DOHH2 (cell line): Measurements from ENCODE around the gene P3H2.

Experiments
- H3F3A ChIP-seq: fragments of 200-600 bp; sonication (generic), shearing (Covaris generic); 2 replicates; pipeline ENCODE4 v1.6.0; 2016; ENCODE audit warnings: antibody characterized with exemption, mild to moderate bottlenecking; ENCODE audit not compliant: control insufficient read depth, insufficient read depth
- H3K27ac ChIP-seq: fragments of 200-600 bp; sonication (generic); 2 replicates; pipeline ENCODE4 v1.5.1; 2014; ENCODE audit warnings: low read depth, mild to moderate bottlenecking, low read length, moderate library complexity
- H3K27me3 ChIP-seq: fragments of 200-600 bp; sonication (generic); 2 replicates; pipeline ENCODE4 v1.6.1; 2014; ENCODE audit warnings: mild to moderate bottlenecking, low read length, mixed read lengths; ENCODE audit not compliant: control insufficient read depth
- H3K36me3 ChIP-seq: fragments of 200-600 bp; sonication (generic); 2 replicates; pipeline ENCODE4 v1.6.1; 2014; ENCODE audit warnings: mild to moderate bottlenecking, low read length, moderate library complexity, mixed read lengths; ENCODE audit not compliant: control insufficient read depth
- H3K4me1 ChIP-seq: fragments of 200-600 bp; sonication (generic); 2 replicates; pipeline ENCODE4 v1.6.1; 2014; ENCODE audit warnings: mild to moderate bottlenecking, low read length, mixed read lengths; ENCODE audit not compliant: control insufficient read depth
- H3K4me2 ChIP-seq: fragments of 200-600 bp; sonication (generic); 2 replicates; pipeline ENCODE4 v1.6.0; 2014; ENCODE audit warnings: mild to moderate bottlenecking, low read length, moderate library complexity
- H3K4me3 ChIP-seq: fragments of 200-600 bp; sonication (generic); 2 replicates; pipeline ENCODE4 v1.5.1; 2014; ENCODE audit warnings: mild to moderate bottlenecking, low read length, mixed read lengths
- H3K79me2 ChIP-seq: fragments of 200-600 bp; sonication (generic); 2 replicates; pipeline ENCODE4 v1.6.1; 2014; ENCODE audit warnings: mild to moderate bottlenecking, low read length, mixed read lengths; ENCODE audit not compliant: control insufficient read depth
- H3K9me2 ChIP-seq: fragments of 200-600 bp; sonication (generic); replicated peaks from 2 replicates; pipeline ENCODE4 v1.6.1; 2014; ENCODE audit warnings: mild to moderate bottlenecking, low read length, mixed read lengths; ENCODE audit not compliant: control insufficient read depth
- H3K9me3 ChIP-seq: fragments of 200-600 bp; sonication (generic); 2 replicates; pipeline ENCODE4 v1.6.1; 2014; ENCODE audit warnings: antibody characterized with exemption, low read length, mixed read lengths; ENCODE audit not compliant: control insufficient read depth, insufficient read depth
- H4K20me1 ChIP-seq: fragments of 200-600 bp; sonication (generic); 2 replicates; pipeline ENCODE4 v1.6.0; 2014; ENCODE audit warnings: low read depth, mild to moderate bottlenecking, antibody characterized with exemption, low read length, moderate library complexity; ENCODE audit not compliant: control insufficient read depth, insufficient read depth
- EZH2phosphoT487 ChIP-seq: fragments of 200-600 bp; sonication (generic); IDR thresholded peaks from 2 replicates; pipeline ENCODE4 v1.6.1; 2017; ENCODE audit warnings: borderline replicate concordance, mild to moderate bottlenecking, antibody characterized with exemption, low read length, moderate library complexity, mixed read lengths
- TF ChIP-seq, protein P1 (sequence below): fragments of 200-600 bp; sonication (generic); IDR thresholded peaks from one replicate; pipeline ENCODE4 v1.5.1; 2014; ENCODE audit warnings: antibody characterized with exemption, mild to moderate bottlenecking, low read depth, low read length; ENCODE audit not compliant: poor library complexity, severe bottlenecking

Gene P3H2

DNA sequence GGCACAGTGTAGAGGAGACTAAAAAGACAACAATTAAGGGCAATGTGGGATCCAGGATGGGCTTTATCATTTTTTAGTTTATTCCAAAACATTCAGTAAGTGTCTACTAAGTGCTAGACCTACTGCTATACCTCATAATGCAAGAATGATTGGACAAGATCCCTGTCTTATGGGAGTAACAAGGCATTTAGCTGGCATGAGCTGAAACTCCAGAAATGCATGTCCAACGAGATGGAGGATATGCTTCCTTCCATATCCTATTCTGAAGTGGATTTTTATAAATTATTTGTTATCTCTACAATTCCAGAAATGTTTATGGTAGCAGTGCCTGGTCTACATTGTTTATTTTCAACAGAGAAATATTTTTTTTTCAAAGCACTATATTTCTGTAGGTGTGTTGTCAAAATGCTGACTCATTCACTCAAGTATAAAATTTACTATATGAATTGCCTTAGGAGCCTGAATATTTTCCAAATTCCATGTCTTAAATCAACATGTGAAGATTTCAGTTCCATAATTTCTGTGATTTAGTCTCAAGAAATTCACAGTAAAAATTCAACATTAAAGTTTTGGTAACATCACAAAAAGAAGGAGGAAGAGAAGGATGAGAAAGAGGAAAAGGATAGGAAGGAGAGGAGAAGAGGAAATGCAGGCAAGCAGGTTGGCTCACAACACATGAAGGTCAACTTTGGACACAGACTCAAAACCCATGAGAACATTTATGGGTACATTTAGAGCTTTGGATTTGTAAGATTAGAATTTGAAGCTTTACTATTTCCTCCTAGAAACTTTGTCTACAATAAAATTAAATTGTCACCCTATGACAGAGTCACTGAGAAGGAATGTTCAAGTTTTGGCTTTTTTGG, 88.6 kb downstream of the P3H2 start:
- Histone ChIP-seq H3K4me2 (no peak overlapping the region), H3K27me3 (no peaks in the 10 kb centered on the region), H3F3A (no peaks in the 10 kb centered on the region), H3K27ac (no peak overlapping the region), H4K20me1 (no peaks in the 10 kb centered on the region), H3K9me2 (no peaks in the 10 kb centered on the region), H3K4me3 (no peak overlapping the region), H3K9me3 (no peaks in the 10 kb centered on the region), H3K79me2 (no peaks in the 10 kb centered on the region), H3K36me3 (no peaks in the 10 kb centered on the region), H3K4me1 (no peaks in the 10 kb centered on the region)
- TF ChIP-seq, protein P1, sequence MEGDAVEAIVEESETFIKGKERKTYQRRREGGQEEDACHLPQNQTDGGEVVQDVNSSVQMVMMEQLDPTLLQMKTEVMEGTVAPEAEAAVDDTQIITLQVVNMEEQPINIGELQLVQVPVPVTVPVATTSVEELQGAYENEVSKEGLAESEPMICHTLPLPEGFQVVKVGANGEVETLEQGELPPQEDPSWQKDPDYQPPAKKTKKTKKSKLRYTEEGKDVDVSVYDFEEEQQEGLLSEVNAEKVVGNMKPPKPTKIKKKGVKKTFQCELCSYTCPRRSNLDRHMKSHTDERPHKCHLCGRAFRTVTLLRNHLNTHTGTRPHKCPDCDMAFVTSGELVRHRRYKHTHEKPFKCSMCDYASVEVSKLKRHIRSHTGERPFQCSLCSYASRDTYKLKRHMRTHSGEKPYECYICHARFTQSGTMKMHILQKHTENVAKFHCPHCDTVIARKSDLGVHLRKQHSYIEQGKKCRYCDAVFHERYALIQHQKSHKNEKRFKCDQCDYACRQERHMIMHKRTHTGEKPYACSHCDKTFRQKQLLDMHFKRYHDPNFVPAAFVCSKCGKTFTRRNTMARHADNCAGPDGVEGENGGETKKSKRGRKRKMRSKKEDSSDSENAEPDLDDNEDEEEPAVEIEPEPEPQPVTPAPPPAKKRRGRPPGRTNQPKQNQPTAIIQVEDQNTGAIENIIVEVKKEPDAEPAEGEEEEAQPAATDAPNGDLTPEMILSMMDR: no peak
- TF ChIP-seq EZH2phosphoT487: no peak

DNA sequence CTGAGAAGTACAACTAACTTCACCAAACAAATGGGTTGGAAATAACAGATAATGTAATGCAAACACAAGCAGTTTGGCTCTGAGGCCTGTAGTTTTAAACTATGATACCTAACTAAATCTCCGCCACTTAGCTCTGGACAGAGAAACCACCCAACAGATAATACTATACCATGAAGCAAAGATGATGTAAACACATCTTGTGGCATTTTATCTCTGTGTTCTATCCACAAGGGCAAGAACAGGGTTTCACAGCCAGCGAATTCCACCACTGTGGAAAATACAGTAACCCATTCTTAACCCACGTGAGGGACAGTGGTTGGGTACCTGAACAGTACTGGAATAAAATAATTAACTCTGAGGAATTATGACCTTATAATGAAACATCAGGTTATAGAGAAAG, 93.6 kb downstream of the P3H2 start:
- no peak overlapping the region for H3K27ac ChIP-seq
- TF ChIP-seq, protein P1: no peak
- no peak for TF ChIP-seq EZH2phosphoT487

DNA sequence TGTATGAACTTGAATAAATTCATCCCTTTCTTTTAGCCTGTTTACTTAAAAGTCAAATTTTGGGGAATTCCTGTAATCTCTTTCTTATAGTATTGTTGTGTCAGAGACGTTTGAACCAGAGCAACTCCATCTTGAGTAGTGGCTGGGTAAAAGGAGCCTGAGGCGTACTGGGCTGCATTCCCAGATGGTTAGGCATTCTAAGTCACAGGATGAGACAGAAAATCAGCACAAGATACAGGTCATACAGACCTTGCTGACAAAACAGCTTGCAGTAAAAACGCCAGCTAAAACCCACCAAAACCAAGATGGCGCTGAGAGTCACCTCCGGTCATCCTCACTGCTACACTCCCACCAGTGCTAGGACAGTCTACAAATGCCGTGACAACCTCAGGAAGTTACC, 94.5 kb downstream of the P3H2 start:
- Histone ChIP-seq H3K27ac (no peak overlapping the region), H3K27me3 (no peaks in the 10 kb centered on the region), H3K4me2 (no peak overlapping the region)

More for the DNA sequence above, 93.6 kb downstream of the P3H2 start:
- H3K4me3 ChIP-seq: no peak overlapping the region
- no peaks in the 10 kb centered on the region for H3K4me1 ChIP-seq
- H3K36me3 ChIP-seq: no peaks in the 10 kb centered on the region
- H3F3A ChIP-seq: no peaks in the 10 kb centered on the region
- H3K9me3 ChIP-seq: no peaks in the 10 kb centered on the region
- H3K79me2 ChIP-seq: no peaks in the 10 kb centered on the region
- H4K20me1 ChIP-seq: no peaks in the 10 kb centered on the region
- no peak overlapping the region for H3K4me2 ChIP-seq
- H3K27me3 ChIP-seq: no peaks in the 10 kb centered on the region
- H3K9me2 ChIP-seq: no peaks in the 10 kb centered on the region

More for the DNA sequence above, 94.5 kb downstream of the P3H2 start:
- no peaks in the 10 kb centered on the region for H4K20me1 ChIP-seq
- H3K36me3 ChIP-seq: no peaks in the 10 kb centered on the region
- H3K4me1 ChIP-seq: no peaks in the 10 kb centered on the region
- no peaks in the 10 kb centered on the region for H3F3A ChIP-seq
- H3K9me2 ChIP-seq: no peaks in the 10 kb centered on the region
- H3K79me2 ChIP-seq: no peaks in the 10 kb centered on the region
- H3K9me3 ChIP-seq: no peaks in the 10 kb centered on the region
- TF ChIP-seq, protein P1: no peak
- no peak for TF ChIP-seq EZH2phosphoT487
- H3K4me3 ChIP-seq: no peak overlapping the region
